ENCODE results near the gene GNG13. TPM values are rescaled to one million over a fixed set of nuclear protein-coding genes. Genes with fewer than 3 reads are reported as not detected.

The GNG13 gene
- total and polyA plus RNA-seq, 2 donors (not counting 3 experiments of a cell fraction or from before 2014, with no cell fraction given): not detected

GRCh38 chr16:803754-804080 is 3.2 kb upstream of the GNG13 start:
- Histone ChIP-seq H3K9ac (replicated peaks; ENCODE audit: extremely low read depth, insufficient read depth, low read length) (no peak overlapping the region), H3K27me3 (ENCODE audit: control insufficient read depth in 2 of 2, insufficient read depth in 2 of 2, low read length in 2 of 2) (peaks cover 11 to 18% of the 10 kb centered on the region in 2 experiments), H3K36me3 (ENCODE audit: control insufficient read depth in 2 of 2, extremely low read depth in 1 of 2, insufficient read depth in 2 of 2, low read length in 2 of 2) (no peaks in the 10 kb centered on the region), H3K9me3 (replicated peaks; ENCODE audit: control insufficient read depth, insufficient read depth, low read length) (no peaks in the 10 kb centered on the region), H4K20me1 (replicated peaks; ENCODE audit: control insufficient read depth, extremely low read depth, insufficient read depth, low read length) (no peaks in the 10 kb centered on the region), H3K4me1 (ENCODE audit: control insufficient read depth, extremely low read depth, insufficient read depth, low read length) (peaks cover 2% of the 10 kb centered on the region), H3K4me2 (ENCODE audit: insufficient read depth, low read length) (no peak overlapping the region), H2AFZ (ENCODE audit: low read depth, low read length) (no peak overlapping the region), H3K79me2 (ENCODE audit: control insufficient read depth, insufficient read depth, low read length) (peaks cover 2% of the 10 kb centered on the region), H3K9me1 (replicated peaks; ENCODE audit: control insufficient read depth, extremely low read depth, insufficient read depth, low read length) (no peaks in the 10 kb centered on the region), H3K27ac (ENCODE audit: insufficient read depth, low read depth, low read length) (no peak overlapping the region), H3K4me3 (replicated peaks in 1 of 3; ENCODE audit: insufficient read depth in 1 of 3, low read depth in 1 of 3, low read length in 3 of 3) (no peak overlapping the region)
- DNase-seq (ENCODE audit: low read depth, low spot score) (no peak), FAIRE-seq (no peak)
- ChIA-PET POLR2A (no interaction called here), CTCF (interaction anchor here (0.8 to 1.1 kb wide), 2 partner anchors 253 to 300 kb away, joined by 3 to 4 read pairs; no protein-coding TSS in a partner anchor)
- no peak for TF ChIP-seq MYC (IDR thresholded peaks at IDR 0.05; ENCODE audit: low read depth, low read length)
- no TSS peak for BruUV-seq (replicated peaks)
- dilution Hi-C loops (cut with MboI; ENCODE audit: extremely low pct_ligation_motif_present, low sequenced_read_pairs): no loop called here
- intact Hi-C loops (cut with micrococcal nuclease): no loop called here

DNA sequence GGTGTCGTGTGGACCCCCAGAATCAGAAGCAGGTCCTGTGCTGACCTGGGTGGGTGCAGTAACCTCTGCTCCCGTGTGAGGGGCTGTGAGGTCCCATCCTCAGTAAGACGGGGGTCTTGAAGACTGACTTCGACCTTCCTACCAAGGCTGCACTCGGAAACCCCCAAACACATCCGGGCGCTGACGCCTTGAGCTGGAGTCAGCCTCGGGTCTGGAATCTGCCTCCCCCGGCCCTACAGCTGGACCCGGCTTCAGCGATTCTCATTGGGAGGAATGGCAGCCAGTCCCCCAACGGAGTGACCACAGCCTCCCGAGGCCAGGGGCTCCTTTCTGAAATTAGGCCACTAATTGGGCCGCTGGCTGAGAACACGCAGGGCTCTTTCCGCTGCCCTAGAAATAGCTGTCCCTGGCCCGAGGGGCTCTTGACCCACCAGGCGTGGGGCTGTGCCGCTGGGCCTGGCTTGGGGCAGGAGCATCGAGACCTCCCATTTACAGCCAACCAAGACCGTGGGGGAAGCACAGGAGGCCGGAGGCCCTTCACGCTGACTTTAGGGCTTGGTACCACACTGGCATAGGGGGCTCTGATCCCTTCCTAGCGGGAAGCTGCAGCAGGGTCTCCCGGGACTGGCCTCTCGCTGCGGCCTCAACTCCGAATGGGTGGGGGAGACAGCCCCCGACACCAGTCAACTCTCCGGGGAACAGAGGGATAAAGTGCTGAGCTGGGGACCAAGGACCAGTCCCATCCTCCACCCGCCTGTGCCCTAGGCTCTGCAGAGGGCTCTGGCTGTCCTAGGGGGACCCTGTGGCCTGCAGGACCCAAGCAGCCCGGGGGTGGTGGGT is 2.6 kb upstream of the GNG13 start:
- ChIA-PET CTCF (interaction anchor here (0.8 to 1.1 kb wide), 2 partner anchors 254 to 300 kb away, joined by 3 to 4 read pairs; no protein-coding TSS in a partner anchor), POLR2A (no interaction called here)
- Histone ChIP-seq H3K36me3 (ENCODE audit: control insufficient read depth in 2 of 2, extremely low read depth in 1 of 2, insufficient read depth in 2 of 2, low read length in 2 of 2) (no peaks in the 10 kb centered on the region), H3K27ac (ENCODE audit: insufficient read depth, low read depth, low read length) (no peak overlapping the region), H3K27me3 (ENCODE audit: control insufficient read depth in 2 of 2, insufficient read depth in 2 of 2, low read length in 2 of 2) (peaks cover 11 to 18% of the 10 kb centered on the region in 2 experiments), H3K9me3 (replicated peaks; ENCODE audit: control insufficient read depth, insufficient read depth, low read length) (no peaks in the 10 kb centered on the region), H3K4me3 (replicated peaks in 1 of 3; ENCODE audit: insufficient read depth in 1 of 3, low read depth in 1 of 3, low read length in 3 of 3) (no peak overlapping the region), H4K20me1 (replicated peaks; ENCODE audit: control insufficient read depth, extremely low read depth, insufficient read depth, low read length) (no peaks in the 10 kb centered on the region), H3K4me2 (ENCODE audit: insufficient read depth, low read length) (no peak overlapping the region), H3K4me1 (ENCODE audit: control insufficient read depth, extremely low read depth, insufficient read depth, low read length) (peaks cover 2% of the 10 kb centered on the region), H3K9ac (replicated peaks; ENCODE audit: extremely low read depth, insufficient read depth, low read length) (no peak overlapping the region), H3K9me1 (replicated peaks; ENCODE audit: control insufficient read depth, extremely low read depth, insufficient read depth, low read length) (no peaks in the 10 kb centered on the region), H2AFZ (ENCODE audit: low read depth, low read length) (no peak overlapping the region), H3K79me2 (ENCODE audit: control insufficient read depth, insufficient read depth, low read length) (peaks cover 2% of the 10 kb centered on the region)
- BruUV-seq (replicated peaks): no TSS peak
- FAIRE-seq: no peak
- dilution Hi-C loops (cut with MboI; ENCODE audit: extremely low pct_ligation_motif_present, low sequenced_read_pairs): no loop called here
- no peak for DNase-seq (ENCODE audit: low read depth, low spot score)
- TF ChIP-seq, protein P1, sequence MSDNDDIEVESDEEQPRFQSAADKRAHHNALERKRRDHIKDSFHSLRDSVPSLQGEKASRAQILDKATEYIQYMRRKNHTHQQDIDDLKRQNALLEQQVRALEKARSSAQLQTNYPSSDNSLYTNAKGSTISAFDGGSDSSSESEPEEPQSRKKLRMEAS (IDR thresholded peaks at IDR 0.05; ENCODE audit: insufficient read depth, insufficient read length): no peak
- TF ChIP-seq GATA2 (IDR thresholded peaks at IDR 0.05; ENCODE audit: insufficient read depth, insufficient read length, low read depth, low read length) (no peak), EZH2 (IDR thresholded peaks at IDR 0.05; ENCODE audit: borderline replicate concordance, low read depth, low read length, severe bottlenecking) (no peak), JUN (IDR thresholded peaks at IDR 0.05; ENCODE audit: borderline replicate concordance, insufficient read depth, insufficient read length, low read depth) (no peak), POLR2AphosphoS5 (IDR thresholded peaks at IDR 0.05; ENCODE audit: insufficient read depth, low read depth, low read length) (no peak), CTCF (IDR thresholded peaks at IDR 0.05; ENCODE audit: extremely low read depth in 1 of 2, insufficient read depth in 1 of 2, low read depth in 1 of 2, low read length in 2 of 2) (no peak), MYC (IDR thresholded peaks at IDR 0.05; ENCODE audit: low read depth, low read length) (no peak), FOS (IDR thresholded peaks at IDR 0.05; ENCODE audit: borderline replicate concordance, insufficient read depth, low read length) (no peak), POLR2A (IDR thresholded peaks at IDR 0.05; ENCODE audit: low read depth, low read length) (no peak)
- intact Hi-C loops (cut with micrococcal nuclease): no loop called here
